Activated naive CD4-positive, alpha-beta T cell (primary cell): Measurements from ENCODE around the gene SLC44A3.
"Not testable (repeated sequence)": the region's sequence is repeated elsewhere in the genome, so short reads cannot be mapped to it uniquely, and the experiment has no call there.

Experiments used
- DNase-seq, 4 experiments: peaks; one replicate each; lab custom pipeline; 2025; lab: John Stamatoyannopoulos, UW

Gene SLC44A3

GRCh38 chr1:94935034-94935433 lies 114.9 kb downstream of the SLC44A3 start:
- no peak for DNase-seq

- no peak for DNase-seq
Observed at GRCh38 chr1:94935476-94935875, 115.3 kb downstream of the SLC44A3 start.

GRCh38 chr1:94936861-94937620 lies 116.9 kb downstream of the SLC44A3 start:
- no peak for DNase-seq

GRCh38 chr1:94937820-94938219 lies 117.7 kb downstream of the SLC44A3 start:
- no peak for DNase-seq

GRCh38 chr1:94940738-94941137 lies 120.6 kb downstream of the SLC44A3 start:
- no peak for DNase-seq

GRCh38 chr1:94941480-94941879 lies 121.3 kb downstream of the SLC44A3 start:
- DNase-seq = not testable (repeated sequence)

GRCh38 chr1:94942171-94943128 lies 122.3 kb downstream of the SLC44A3 start:
- DNase-seq = no peak
